Omental fat pad (tissue), 4 donors: ENCODE data around the gene FSTL4. TPM values are rescaled to one million over a fixed set of nuclear protein-coding genes. Genes with fewer than 3 reads are reported as not detected.

Experiments used
- ATAC-seq: fragments of 150-250 bp; one replicate; pipeline ENCODE4 v1.9.1; 2016; ENCODE audit warnings: mild to moderate bottlenecking, moderate library complexity; ENCODE audit not compliant: low FRiP score
- DNase-seq: peaks from one replicate; pipeline ENCODE4 v3.0.0-alpha.2; 2019; ENCODE audit warnings: low spot score
- CTCF ChIP-seq, 3 donors: fragments of 450-650 bp; IDR thresholded peaks; one replicate each; pipeline ENCODE4 v1.5.1; 2016 to 2017; ENCODE audit warnings: antibody characterized with exemption in 3 of 3, mild to moderate bottlenecking in 3 of 3, moderate library complexity in 2 of 3
- total RNA-seq, 4 donors: library from RNA; depleted of rRNA; stranded (reverse); fragments of >200 nt; gene quantifications; one replicate each; pipeline ENCODE4 v1.1.0, GENCODE V29; 2016

The FSTL4 gene
- total RNA-seq, 4 donors from 2014 or later = 0.32 TPM; not detected in 3

GRCh38 chr5:133236541-133236951 is 375.8 kb downstream of the FSTL4 start:
- no peak for TF ChIP-seq CTCF (IDR thresholded peaks at IDR 0.05)
- ATAC-seq = no peak
- DNase-seq = no peak

- no peak for DNase-seq
- TF ChIP-seq CTCF (IDR thresholded peaks at IDR 0.05) = no peak
- ATAC-seq = no peak
Observed at GRCh38 chr5:133235696-133236426, 376.5 kb downstream of the FSTL4 start.

GRCh38 chr5:133234911-133235310 is 377.4 kb downstream of the FSTL4 start:
- ATAC-seq (no peak), DNase-seq (no peak)
- TF ChIP-seq CTCF (IDR thresholded peaks at IDR 0.05) = no peak

- DNase-seq (no peak), ATAC-seq (no peak)
- no peak for TF ChIP-seq CTCF (IDR thresholded peaks at IDR 0.05)
Observed at GRCh38 chr5:133234273-133234672, 378.1 kb downstream of the FSTL4 start.

- DNase-seq = no peak
- no peak for TF ChIP-seq CTCF (IDR thresholded peaks at IDR 0.05)
- ATAC-seq = no peak
Observed at GRCh38 chr5:133233616-133234015, 378.7 kb downstream of the FSTL4 start.

- no peak for TF ChIP-seq CTCF (IDR thresholded peaks at IDR 0.05)
- DNase-seq = no peak
- ATAC-seq = no peak
Observed at GRCh38 chr5:133232911-133233310, 379.4 kb downstream of the FSTL4 start.

- no peak for DNase-seq
- no peak for TF ChIP-seq CTCF (IDR thresholded peaks at IDR 0.05)
- ATAC-seq = no peak
Observed at GRCh38 chr5:133232435-133232834, 379.9 kb downstream of the FSTL4 start.
